CD4-positive, CD25-positive, alpha-beta regulatory T cell (primary cell): ENCODE results near the gene CPLX4. TPM values are rescaled to one million over a fixed set of nuclear protein-coding genes. Genes with fewer than 3 reads are reported as not detected.

Source experiments
- ATAC-seq, 2 donors: fragments of 150-1000 bp; cut with Tn5 transposase; one replicate each; pipeline ENCODE4 v1.10.0; 2021; ENCODE audit warnings: low read depth in 2 of 2, moderate number of reproducible peaks in 2 of 2, moderate library complexity in 1 of 2
- DNase-seq, 3 donors: peaks; one replicate each; pipeline versions ENCODE4 v3.0.0 to v3.0.0-alpha.2; 2012 to 2022; ENCODE audit warnings: mixed read lengths in 1 of 3
- H3K27ac ChIP-seq: one replicate; pipeline ENCODE4 v1.7.0; 2013; ENCODE audit warnings: mild to moderate bottlenecking, low read length; ENCODE audit not compliant: insufficient read depth, poor library complexity, severe bottlenecking
- H3K27me3 ChIP-seq: one replicate; pipeline ENCODE4 v1.7.0; 2013; ENCODE audit warnings: low read length; ENCODE audit not compliant: control insufficient read depth, insufficient read depth
- H3K36me3 ChIP-seq: one replicate; pipeline ENCODE4 v1.7.0; 2013; ENCODE audit warnings: mild to moderate bottlenecking, low read length, moderate library complexity; ENCODE audit not compliant: control insufficient read depth, insufficient read depth
- H3K4me1 ChIP-seq: 2 replicates; pipeline ENCODE4 v1.7.0; 2013; ENCODE audit warnings: mild to moderate bottlenecking, low read length; ENCODE audit not compliant: insufficient read depth, control insufficient read depth, poor library complexity, severe bottlenecking
- H3K4me3 ChIP-seq: one replicate; pipeline ENCODE4 v1.7.0; 2013; ENCODE audit warnings: low read depth, mild to moderate bottlenecking, low read length, moderate library complexity
- H3K9me3 ChIP-seq, 2 experiments: 1 replicate in 1 of 2; 2 replicates in 1 of 2; pipeline ENCODE4 v1.7.0; 2013; ENCODE audit warnings: low read length in 2 of 2, mild to moderate bottlenecking in 1 of 2, moderate library complexity in 1 of 2; ENCODE audit not compliant: control insufficient read depth in 2 of 2
- H3K27ac Mint-ChIP-seq, 3 donors: one replicate each; pipeline ENCODE4 v1.8.0; 2020 to 2022; ENCODE audit warnings: mild to moderate bottlenecking in 3 of 3, mixed read lengths in 3 of 3, moderate library complexity in 2 of 3
- H3K27me3 Mint-ChIP-seq: one replicate; pipeline ENCODE4 v1.8.0; 2022; ENCODE audit warnings: mild to moderate bottlenecking, mixed read lengths
- H3K36me3 Mint-ChIP-seq: one replicate; pipeline ENCODE4 v1.8.0; 2020; ENCODE audit warnings: mixed read lengths
- H3K4me1 Mint-ChIP-seq, 4 donors: one replicate each; pipeline ENCODE4 v1.8.0; 2020 to 2022; ENCODE audit warnings: mixed read lengths in 4 of 4, mild to moderate bottlenecking in 1 of 4
- H3K4me3 Mint-ChIP-seq, 4 donors: one replicate each; pipeline ENCODE4 v1.8.0; 2020 to 2022; ENCODE audit warnings: mild to moderate bottlenecking in 4 of 4, mixed read lengths in 4 of 4, moderate library complexity in 3 of 4
- H3K9me3 Mint-ChIP-seq, 7 donors: one replicate each; pipeline ENCODE4 v1.8.0; 2020 to 2022; ENCODE audit warnings: mixed read lengths in 7 of 7, mild to moderate bottlenecking in 3 of 7, moderate library complexity in 2 of 7
- polyA plus RNA-seq, 4 donors: library from polyadenylated mRNA; unstranded; fragments of 300-500 nt; fragmentation: Illumina TruSeq; gene quantifications; one replicate each; pipeline ENCODE4 v1.2.3, GENCODE V29; 2021
- total RNA-seq: library from RNA; stranded (reverse); gene quantifications from one replicate; pipeline ENCODE4 v1.2.3, GENCODE V29; 2022

Gene CPLX4, protein sequence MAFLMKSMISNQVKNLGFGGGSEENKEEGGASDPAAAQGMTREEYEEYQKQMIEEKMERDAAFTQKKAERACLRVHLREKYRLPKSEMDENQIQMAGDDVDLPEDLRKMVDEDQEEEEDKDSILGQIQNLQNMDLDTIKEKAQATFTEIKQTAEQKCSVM
- total RNA-seq = not detected
- not detected for polyA plus RNA-seq

DNA sequence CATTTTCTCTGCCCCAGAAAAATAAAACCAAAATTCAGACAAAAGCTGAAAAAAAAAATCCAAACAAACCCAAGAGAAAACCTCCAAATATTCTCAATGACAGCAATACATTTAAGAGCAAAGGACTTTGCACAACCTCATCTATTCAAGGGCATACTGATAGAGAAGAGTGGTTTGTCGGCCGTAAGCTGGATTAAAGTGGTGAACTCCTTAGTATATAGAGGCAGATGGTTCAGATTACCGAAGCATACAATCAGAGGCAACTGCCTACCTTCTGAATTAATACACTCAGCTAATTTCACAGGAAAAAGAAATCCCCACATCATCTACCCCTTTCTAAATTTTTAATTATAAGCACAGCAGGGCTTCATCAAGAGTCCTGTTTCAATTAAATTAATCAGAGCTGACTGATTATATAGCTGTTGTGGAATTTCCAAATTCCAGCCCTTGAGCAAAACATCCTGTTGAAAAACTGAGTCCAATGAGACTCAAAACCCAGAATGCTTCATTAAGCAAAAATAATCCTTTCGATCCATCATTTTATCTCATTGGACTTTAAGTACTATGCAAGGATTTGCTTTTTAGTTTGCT, at the start of gene CPLX4:
Gene CPLX4 (minus strand): TSS at position 190 of the 591 bp plus-strand sequence. CDS start 187 bp downstream, at position 3.
- Histone ChIP-seq H3K4me3 (no peak within 1 kb of the TSS), H3K27me3 (peaks cover 14% of the 10 kb centered on the region), H3K36me3 (no peaks in the 10 kb centered on the region), H3K27ac (no peak within 1 kb of the TSS), H3K9me3 (no peaks in the 10 kb centered on the region), H3K4me1 (no peaks in the 10 kb centered on the region)
- no peak for DNase-seq
- Mint-ChIP-seq H3K27me3 (peaks cover 25% of the 10 kb centered on the region), H3K4me1 (no peaks in the 10 kb centered on the region), H3K4me3 (no peak within 1 kb of the TSS), H3K9me3 (peaks cover 0 to 1% (median 0%) of the 10 kb centered on the region in 7 donors), H3K27ac (no peak within 1 kb of the TSS), H3K36me3 (no peaks in the 10 kb centered on the region)
- no peak for ATAC-seq

DNA sequence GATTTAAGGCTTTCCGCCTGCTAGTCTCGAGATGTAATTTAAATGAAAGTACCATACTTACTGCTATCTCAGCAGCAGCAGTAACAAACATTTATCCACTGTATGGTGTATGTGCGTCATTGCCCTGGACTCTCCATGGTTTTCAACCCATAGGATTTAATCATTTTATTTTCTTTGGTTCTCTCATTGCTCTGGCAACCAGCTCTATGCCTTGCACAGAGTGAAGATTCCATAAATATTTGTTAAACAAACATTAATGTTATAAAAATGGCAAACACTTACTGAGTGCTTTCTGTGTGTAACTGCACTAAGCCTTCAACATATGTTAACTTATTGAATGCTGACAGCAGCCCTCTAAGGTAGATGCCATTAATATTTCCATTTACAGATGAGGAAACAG, 41.9 kb upstream of the CPLX4 start:
- peaks cover 2% of the 10 kb centered on the region for H3K36me3 ChIP-seq

DNA sequence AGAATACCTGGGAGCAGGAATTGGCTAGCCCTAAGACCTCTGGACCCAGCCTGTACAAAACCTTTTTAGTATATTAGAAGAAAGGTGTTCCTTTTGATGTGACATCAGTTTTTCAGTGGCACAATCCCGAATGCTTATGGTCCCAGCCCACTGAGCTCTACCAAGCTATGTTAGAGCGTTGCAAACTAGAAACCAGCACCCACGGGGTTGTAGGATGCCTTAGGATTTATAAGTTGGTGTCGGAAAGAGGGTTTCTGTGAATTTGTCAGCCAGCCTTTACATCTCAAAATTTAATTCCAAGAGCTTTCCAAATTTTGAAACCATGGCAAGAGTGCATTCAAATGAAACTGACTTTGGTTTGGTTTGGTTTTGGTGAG, 41.1 kb upstream of the CPLX4 start:
- peaks cover 1% of the 10 kb centered on the region for H3K27me3 ChIP-seq
- H3K27ac ChIP-seq = peak overlapping the region; percentile 92
- no peaks in the 10 kb centered on the region for H3K9me3 ChIP-seq
- Mint-ChIP-seq H3K9me3 (no peaks in the 10 kb centered on the region), H3K36me3 (peaks cover 7% of the 10 kb centered on the region), H3K27ac (peak overlapping the region in 2 of 3 donors; percentile 52 to 93), H3K4me3 (peak overlapping the region; percentile 86 to 100 (median 93)), H3K27me3 (peaks cover 15% of the 10 kb centered on the region), H3K4me1 (peaks cover 11 to 46% (median 33%) of the 10 kb centered on the region in 4 donors)
- peaks cover 7% of the 10 kb centered on the region for H3K36me3 ChIP-seq
- H3K4me1 ChIP-seq = peaks cover 29% of the 10 kb centered on the region
- no peak for ATAC-seq
- DNase-seq = no peak
- H3K4me3 ChIP-seq = peak overlapping the region; percentile 91

More for the DNA sequence above, 41.9 kb upstream of the CPLX4 start:
- Mint-ChIP-seq H3K4me3 (peak overlapping the region; percentile 64 to 100 (median 92)), H3K27ac (no peak overlapping the region), H3K4me1 (peaks cover 11 to 42% (median 29%) of the 10 kb centered on the region in 4 donors), H3K9me3 (no peaks in the 10 kb centered on the region), H3K36me3 (peaks cover 2% of the 10 kb centered on the region), H3K27me3 (peaks cover 15% of the 10 kb centered on the region)
- Histone ChIP-seq H3K9me3 (no peaks in the 10 kb centered on the region), H3K27ac (no peak overlapping the region), H3K4me3 (peak overlapping the region; percentile 91), H3K27me3 (peaks cover 3% of the 10 kb centered on the region), H3K4me1 (peaks cover 29% of the 10 kb centered on the region)
- ATAC-seq (no peak), DNase-seq (no peak)

DNA sequence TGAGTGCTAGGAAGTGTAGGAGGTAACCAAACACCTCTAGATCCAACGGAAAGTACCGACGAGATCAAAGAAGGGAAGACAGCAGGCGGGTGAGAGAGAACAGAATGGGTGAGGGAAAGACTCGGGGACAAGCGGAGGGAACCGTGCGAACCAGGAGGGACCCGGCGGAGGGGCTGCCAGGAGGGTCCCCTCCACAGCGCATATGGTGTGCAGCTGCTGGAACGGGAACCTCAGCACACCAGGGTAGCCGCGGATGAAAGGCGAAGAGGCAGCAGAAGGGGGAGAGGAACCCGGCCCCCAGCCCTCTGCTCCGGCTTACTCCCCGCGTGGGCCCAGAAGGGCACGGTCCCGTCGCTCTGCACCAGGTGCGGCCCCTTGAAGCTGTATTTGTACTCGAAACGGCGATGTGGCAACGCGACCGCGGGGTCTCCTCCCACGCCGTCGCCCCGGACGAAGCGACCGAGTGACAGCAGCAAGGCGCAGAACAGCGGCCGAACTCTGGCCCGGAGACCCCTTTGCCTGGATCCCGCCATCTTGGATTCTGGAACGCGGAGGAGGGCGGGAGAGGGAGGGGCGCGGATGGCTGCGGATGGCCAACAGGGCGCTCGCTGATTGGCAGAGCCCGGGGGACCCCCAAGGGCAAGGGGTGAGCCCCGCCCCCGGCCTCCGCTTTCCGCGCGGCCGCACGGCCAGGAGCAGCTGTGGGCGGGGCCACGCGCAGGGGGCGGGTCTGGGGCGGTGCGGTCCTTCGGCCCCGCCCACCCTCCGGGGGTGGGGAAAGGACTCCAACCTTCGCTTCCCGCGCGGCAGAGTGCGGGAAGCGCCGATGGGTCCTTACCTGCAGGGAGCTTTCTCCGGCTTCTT, 40.5 kb upstream of the CPLX4 start, which contains the start of gene LMAN1:
Gene LMAN1 (minus strand): TSS at position 554 of the 864 bp plus-strand sequence. CDS start 21 bp downstream, at position 533.
- peak within 1 kb of the TSS; percentile 92 to 100 (median 96) for H3K4me3 Mint-ChIP-seq
- DNase-seq = peak; percentile 84 to 94 (median 90)
- H3K36me3 Mint-ChIP-seq = peaks cover 7% of the 10 kb centered on the region
- H3K27me3 Mint-ChIP-seq = peaks cover 15% of the 10 kb centered on the region
- peak; percentile 88 to 89 for ATAC-seq
- Histone ChIP-seq H3K27ac (peak within 1 kb of the TSS; percentile 92), H3K36me3 (peaks cover 12% of the 10 kb centered on the region), H3K4me1 (peaks cover 29% of the 10 kb centered on the region), H3K27me3 (no peaks in the 10 kb centered on the region), H3K9me3 (no peaks in the 10 kb centered on the region), H3K4me3 (peak within 1 kb of the TSS; percentile 91)
- H3K9me3 Mint-ChIP-seq = no peaks in the 10 kb centered on the region
- H3K4me1 Mint-ChIP-seq = peaks cover 11 to 46% (median 33%) of the 10 kb centered on the region in 4 donors
- H3K27ac Mint-ChIP-seq = peak within 1 kb of the TSS; percentile 92 to 97 (median 93)

DNA sequence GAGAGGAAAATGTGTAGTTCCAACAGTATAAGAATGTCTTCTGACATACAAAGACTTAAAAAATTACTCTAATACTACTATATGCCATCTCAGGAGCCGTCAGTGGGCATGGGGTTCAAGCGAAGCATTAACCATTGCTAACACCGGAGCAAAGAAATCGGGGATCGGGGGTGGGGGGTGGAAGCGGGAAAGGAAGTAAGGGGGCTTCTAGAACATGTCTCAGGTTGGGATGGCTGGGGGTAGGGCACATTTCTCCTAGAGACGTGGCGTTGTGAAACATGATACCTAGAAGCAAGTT, 39.9 kb upstream of the CPLX4 start:
- peaks cover 7% of the 10 kb centered on the region for H3K36me3 Mint-ChIP-seq
- peak overlapping the region; percentile 92 to 100 (median 96) for H3K4me3 Mint-ChIP-seq
- H3K36me3 ChIP-seq = peaks cover 18% of the 10 kb centered on the region
- peaks cover 32% of the 10 kb centered on the region for H3K4me1 ChIP-seq
- DNase-seq = no peak
- H3K4me1 Mint-ChIP-seq = peaks cover 11 to 46% (median 35%) of the 10 kb centered on the region in 4 donors
- no peaks in the 10 kb centered on the region for H3K9me3 ChIP-seq
- H3K27ac ChIP-seq = peak overlapping the region; percentile 92
- no peaks in the 10 kb centered on the region for H3K9me3 Mint-ChIP-seq
- peak overlapping the region; percentile 92 to 97 (median 93) for H3K27ac Mint-ChIP-seq
- peaks cover 14% of the 10 kb centered on the region for H3K27me3 Mint-ChIP-seq
- peak overlapping the region; percentile 85 for H3K4me3 ChIP-seq
- no peak for ATAC-seq
- H3K27me3 ChIP-seq = no peaks in the 10 kb centered on the region

DNA sequence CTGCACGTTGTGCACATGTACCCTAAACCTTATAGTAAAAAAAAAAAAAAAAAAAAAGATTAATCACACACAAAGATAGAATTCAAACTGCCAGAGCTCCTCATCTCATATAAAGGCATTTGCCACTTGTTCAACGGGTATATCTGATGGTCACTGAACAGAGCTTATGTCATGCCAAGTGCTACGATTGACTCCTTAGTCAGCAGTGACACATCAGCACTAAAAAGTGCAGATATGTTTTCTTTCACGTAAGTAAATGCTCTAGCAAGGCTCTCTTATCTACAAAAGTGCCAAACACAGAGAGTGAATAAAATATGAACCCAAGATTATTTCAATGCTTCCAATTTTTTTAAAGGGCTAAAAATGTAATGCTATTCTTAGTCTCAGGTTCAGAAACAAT, 39.5 kb upstream of the CPLX4 start:
- no peaks in the 10 kb centered on the region for H3K27me3 ChIP-seq
- peaks cover 16 to 48% (median 39%) of the 10 kb centered on the region in 4 donors for H3K4me1 Mint-ChIP-seq
- H3K9me3 ChIP-seq = no peaks in the 10 kb centered on the region
- peaks cover 22% of the 10 kb centered on the region for H3K36me3 ChIP-seq
- DNase-seq (peak in 2 of 3 donors; percentile 36 to 49), ATAC-seq (peak; percentile 16 to 26)
- H3K9me3 Mint-ChIP-seq = no peaks in the 10 kb centered on the region
- peaks cover 33% of the 10 kb centered on the region for H3K4me1 ChIP-seq
- H3K27ac Mint-ChIP-seq = peak overlapping the region; percentile 92 to 97 (median 93)
- H3K27ac ChIP-seq = peak overlapping the region; percentile 92
- peaks cover 10% of the 10 kb centered on the region for H3K27me3 Mint-ChIP-seq
- peak overlapping the region; percentile 85 for H3K4me3 ChIP-seq
- peaks cover 11% of the 10 kb centered on the region for H3K36me3 Mint-ChIP-seq
- peak overlapping the region; percentile 92 to 100 (median 96) for H3K4me3 Mint-ChIP-seq

DNA sequence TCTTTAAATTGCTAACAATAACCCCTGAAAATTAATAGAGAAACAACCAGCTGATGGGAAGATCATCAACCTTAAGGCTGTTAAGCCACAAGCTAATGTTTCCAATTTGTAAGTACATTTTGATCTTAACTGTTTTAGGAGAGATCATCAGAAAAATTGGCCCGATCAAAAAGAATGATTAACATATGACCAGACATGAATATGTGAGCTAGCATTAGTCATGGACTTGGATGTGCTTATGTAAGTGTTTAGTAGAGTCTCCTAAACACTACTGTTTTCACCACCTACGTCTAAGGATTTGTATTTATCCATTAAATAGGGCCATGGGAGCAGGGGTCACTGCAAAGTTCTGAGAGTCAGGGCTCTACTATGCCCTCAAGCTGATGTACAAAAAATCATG, 36.3 kb upstream of the CPLX4 start:
- Mint-ChIP-seq H3K36me3 (peaks cover 34% of the 10 kb centered on the region), H3K4me3 (no peak overlapping the region), H3K4me1 (peaks cover 28 to 63% (median 46%) of the 10 kb centered on the region in 4 donors), H3K27me3 (peaks cover 4% of the 10 kb centered on the region), H3K27ac (peak overlapping the region in 2 of 3 donors; percentile 1 to 21), H3K9me3 (no peaks in the 10 kb centered on the region)
- no peaks in the 10 kb centered on the region for H3K27me3 ChIP-seq
- ATAC-seq = no peak
- no peak overlapping the region for H3K4me3 ChIP-seq
- peaks cover 44% of the 10 kb centered on the region for H3K36me3 ChIP-seq
- DNase-seq = no peak
- H3K27ac ChIP-seq = no peak overlapping the region
- H3K9me3 ChIP-seq = no peaks in the 10 kb centered on the region
- H3K4me1 ChIP-seq = peaks cover 35% of the 10 kb centered on the region
